Measurements from ENCODE around the gene RASD1. TPM values are rescaled to one million over a fixed set of nuclear protein-coding genes. Genes with fewer than 3 reads are reported as not detected.
"Not testable (repeated sequence)": the region's sequence is repeated elsewhere in the genome, so short reads cannot be mapped to it uniquely, and the experiment has no call there.

The RASD1 gene
- total RNA-seq, 2 experiments from 2014 or later: 0.39 to 0.58 TPM

DNA sequence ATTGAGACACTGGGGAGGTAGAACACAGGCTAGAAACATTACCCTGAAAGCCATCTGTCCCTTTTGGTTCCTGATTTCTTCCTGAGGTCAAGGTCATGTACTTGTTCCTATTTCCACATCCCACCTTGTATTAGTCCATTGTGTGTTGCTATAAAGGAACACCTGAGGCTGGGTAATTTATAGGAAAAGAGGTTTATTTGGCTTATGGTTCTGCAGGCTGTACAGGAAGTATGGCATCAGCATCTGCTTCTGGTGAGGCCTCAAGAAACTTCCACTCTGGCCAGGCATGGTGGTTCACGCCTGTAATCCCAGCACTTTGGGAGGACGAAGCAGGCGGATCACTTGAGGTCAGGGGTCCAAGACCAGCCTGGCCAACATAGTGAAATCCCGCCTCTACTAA lies 26.8 kb downstream of the RASD1 start:
- Mint-ChIP-seq H3K9me3 (ENCODE audit: insufficient read depth) (no peaks in the 10 kb centered on the region), H3K27me3 (ENCODE audit: low read depth) (peaks cover 35% of the 10 kb centered on the region), H3K27ac (no peak overlapping the region), H3K4me3 (no peak overlapping the region), H3K36me3 (ENCODE audit: low read depth) (no peaks in the 10 kb centered on the region), H3K4me1 (ENCODE audit: low read depth) (no peaks in the 10 kb centered on the region)
- CTCF ChIA-PET: no interaction called here
- DNase-seq (no peak), ATAC-seq (no peak)
- POLR2A ChIA-PET: no interaction called here

DNA sequence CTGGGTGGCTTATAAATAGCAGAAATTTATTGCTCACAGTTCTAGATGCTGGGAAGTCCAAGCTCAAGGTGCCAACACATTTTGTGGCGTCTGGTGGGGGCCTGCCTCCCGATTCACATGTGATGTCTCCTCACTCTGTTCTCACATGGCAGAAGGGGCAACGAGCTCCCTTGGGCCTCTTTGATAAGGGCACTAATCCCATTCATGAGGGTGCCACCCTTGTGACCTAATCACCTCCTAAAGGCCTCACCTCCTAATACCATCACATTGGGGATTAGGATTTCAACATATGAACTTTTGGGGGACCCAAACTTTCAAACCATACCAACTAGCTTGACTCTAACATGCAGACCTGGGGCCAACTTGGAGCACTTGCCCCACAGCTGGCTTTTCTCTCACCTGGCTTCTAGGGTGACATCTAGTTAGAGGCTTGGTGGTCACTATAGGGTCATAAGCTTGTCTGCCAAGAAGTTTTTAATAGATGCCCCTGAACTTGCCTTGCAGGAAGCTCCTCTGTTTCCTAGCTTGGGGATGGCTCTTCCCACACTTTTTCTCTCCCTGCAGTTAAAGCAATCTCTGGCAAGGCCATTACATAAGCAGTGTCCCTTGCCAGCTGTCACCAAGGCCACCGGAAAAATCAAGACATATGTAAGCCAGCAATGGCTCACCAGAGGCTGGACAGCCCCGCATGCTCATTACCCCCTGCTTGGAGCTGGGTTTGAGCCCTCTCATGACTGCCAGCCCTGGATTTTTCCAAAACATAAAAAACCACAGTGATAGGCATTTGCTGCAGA lies 27.8 kb downstream of the RASD1 start:
- H3K4me1 Mint-ChIP-seq (ENCODE audit: low read depth): no peaks in the 10 kb centered on the region
- no peak for ATAC-seq
- no peak overlapping the region for H3K27ac Mint-ChIP-seq
- no peak overlapping the region for H3K4me3 Mint-ChIP-seq
- peaks cover 30% of the 10 kb centered on the region for H3K27me3 Mint-ChIP-seq (ENCODE audit: low read depth)
- DNase-seq: no peak
- POLR2A ChIA-PET: no interaction called here
- no peaks in the 10 kb centered on the region for H3K9me3 Mint-ChIP-seq (ENCODE audit: insufficient read depth)
- CTCF ChIA-PET: no interaction called here
- H3K36me3 Mint-ChIP-seq (ENCODE audit: low read depth): no peaks in the 10 kb centered on the region

GRCh38 chr17:17467720-17468119 lies 28.5 kb downstream of the RASD1 start:
- H3K4me1 Mint-ChIP-seq (ENCODE audit: low read depth): no peaks in the 10 kb centered on the region
- H3K9me3 Mint-ChIP-seq (ENCODE audit: insufficient read depth): no peaks in the 10 kb centered on the region
- no peak overlapping the region for H3K27ac Mint-ChIP-seq
- H3K36me3 Mint-ChIP-seq (ENCODE audit: low read depth): no peaks in the 10 kb centered on the region
- no peak overlapping the region for H3K4me3 Mint-ChIP-seq
- ChIA-PET POLR2A (no interaction called here), CTCF (interaction anchor here (1.8 kb wide), 1 partner anchor 29 kb away, joined by 7 read pairs; the partner anchor contains the start of gene RASD1)
- no peak for DNase-seq
- ATAC-seq: no peak
- peaks cover 24% of the 10 kb centered on the region for H3K27me3 Mint-ChIP-seq (ENCODE audit: low read depth)

DNA sequence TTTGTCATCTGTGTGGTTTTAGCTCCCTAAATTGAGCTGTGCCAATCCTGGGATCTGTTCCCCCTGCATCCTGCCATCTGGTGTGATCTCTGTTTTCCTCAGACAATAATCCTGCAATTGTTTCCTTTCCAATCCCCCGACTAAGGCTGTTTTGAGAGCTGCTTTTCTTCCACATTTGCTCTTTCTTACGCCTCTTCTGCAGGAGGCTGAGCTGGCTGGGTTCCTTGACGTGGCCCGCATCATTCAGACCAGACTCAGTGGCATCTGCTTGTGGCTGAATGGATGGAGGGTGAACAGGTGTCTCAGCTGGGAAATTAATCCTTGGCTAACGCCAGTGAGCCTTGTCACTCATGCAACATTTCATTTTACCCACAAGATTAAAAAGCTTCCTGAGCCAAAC lies 29.2 kb downstream of the RASD1 start:
- Mint-ChIP-seq H3K9me3 (ENCODE audit: insufficient read depth) (no peaks in the 10 kb centered on the region), H3K36me3 (ENCODE audit: low read depth) (no peaks in the 10 kb centered on the region), H3K27me3 (ENCODE audit: low read depth) (peaks cover 19% of the 10 kb centered on the region), H3K4me3 (no peak overlapping the region), H3K4me1 (ENCODE audit: low read depth) (no peaks in the 10 kb centered on the region), H3K27ac (no peak overlapping the region)
- ATAC-seq (no peak), DNase-seq (no peak)
- ChIA-PET POLR2A (no interaction called here), CTCF (interaction anchor here (1.8 kb wide), 1 partner anchor 29 kb away, joined by 7 read pairs; the partner anchor contains the start of gene RASD1)

DNA sequence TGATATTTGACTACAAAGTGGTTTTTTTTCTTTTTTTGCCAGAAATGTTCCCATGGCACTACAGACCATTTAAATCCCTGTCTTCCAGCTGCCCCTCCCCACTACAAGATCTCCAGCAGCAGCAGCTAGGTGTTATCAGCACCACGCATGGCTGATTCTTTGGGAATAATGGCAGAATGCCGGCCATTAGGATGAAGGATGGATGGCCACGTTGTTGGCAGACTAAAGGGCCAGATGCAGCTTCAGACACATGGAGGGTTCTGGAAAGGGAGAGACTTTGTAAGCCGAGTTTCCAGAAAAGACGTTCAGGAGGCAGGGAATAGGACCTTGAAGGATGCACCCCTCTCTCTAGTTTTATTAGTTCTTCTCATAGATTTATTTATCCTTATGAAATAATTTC lies 29.7 kb downstream of the RASD1 start:
- DNase-seq (no peak), ATAC-seq (no peak)
- H3K4me3 Mint-ChIP-seq: no peak overlapping the region
- H3K36me3 Mint-ChIP-seq (ENCODE audit: low read depth): no peaks in the 10 kb centered on the region
- no peaks in the 10 kb centered on the region for H3K9me3 Mint-ChIP-seq (ENCODE audit: insufficient read depth)
- ChIA-PET CTCF (interaction anchor here (1.8 kb wide), 1 partner anchor 30 kb away, joined by 7 read pairs; the partner anchor contains the start of gene RASD1), POLR2A (no interaction called here)
- H3K27me3 Mint-ChIP-seq (ENCODE audit: low read depth): peaks cover 18% of the 10 kb centered on the region
- H3K27ac Mint-ChIP-seq: no peak overlapping the region
- H3K4me1 Mint-ChIP-seq (ENCODE audit: low read depth): no peaks in the 10 kb centered on the region

GRCh38 chr17:17465878-17466277 lies 30.3 kb downstream of the RASD1 start:
- H3K36me3 Mint-ChIP-seq (ENCODE audit: low read depth); ATAC-seq; H3K4me1 Mint-ChIP-seq (ENCODE audit: low read depth); DNase-seq; H3K4me3 Mint-ChIP-seq; POLR2A ChIA-PET; H3K27ac Mint-ChIP-seq; H3K9me3 Mint-ChIP-seq (ENCODE audit: insufficient read depth): not testable (repeated sequence)
- CTCF ChIA-PET: interaction anchor here (1.8 kb wide), 1 partner anchor 30 kb away, joined by 7 read pairs; the partner anchor contains the start of gene RASD1
- H3K27me3 Mint-ChIP-seq (ENCODE audit: low read depth): peaks cover 14% of the 10 kb centered on the region

DNA sequence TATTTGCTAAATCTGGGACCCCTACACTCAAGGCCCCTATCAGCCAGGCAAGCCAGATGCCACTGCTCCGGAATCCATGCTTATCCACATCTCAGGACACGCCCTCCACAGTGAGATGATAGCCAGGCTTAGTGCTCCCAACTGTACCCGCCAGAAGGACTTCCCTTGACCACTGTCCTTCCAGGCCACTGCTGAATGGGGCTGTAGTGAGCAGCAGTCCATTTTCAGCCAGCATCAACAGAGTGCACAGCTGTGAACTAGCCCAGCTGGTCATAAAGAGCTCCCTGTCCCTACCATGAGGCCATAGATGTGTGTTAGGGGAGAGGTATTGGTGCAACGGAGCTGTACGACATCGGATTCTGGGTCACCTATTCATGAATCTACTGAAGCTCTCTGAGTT lies 32.4 kb downstream of the RASD1 start:
- Mint-ChIP-seq H3K4me1 (ENCODE audit: low read depth) (no peaks in the 10 kb centered on the region), H3K9me3 (ENCODE audit: insufficient read depth) (no peaks in the 10 kb centered on the region), H3K4me3 (no peak overlapping the region), H3K27ac (no peak overlapping the region), H3K36me3 (ENCODE audit: low read depth) (no peaks in the 10 kb centered on the region), H3K27me3 (ENCODE audit: low read depth) (peaks cover 12% of the 10 kb centered on the region)
- ATAC-seq (no peak), DNase-seq (no peak)
- CTCF ChIA-PET: no interaction called here
- POLR2A ChIA-PET: no interaction called here

- Mint-ChIP-seq H3K27me3 (ENCODE audit: low read depth) (peaks cover 15% of the 10 kb centered on the region), H3K4me1 (ENCODE audit: low read depth) (no peaks in the 10 kb centered on the region), H3K9me3 (ENCODE audit: insufficient read depth) (no peaks in the 10 kb centered on the region), H3K36me3 (ENCODE audit: low read depth) (no peaks in the 10 kb centered on the region), H3K4me3 (no peak overlapping the region), H3K27ac (no peak overlapping the region)
- ChIA-PET CTCF (no interaction called here), POLR2A (no interaction called here)
- DNase-seq (no peak), ATAC-seq (no peak)
These were observed 34.0 kb downstream of the RASD1 start for GRCh38 chr17:17462048-17462824.

DNA sequence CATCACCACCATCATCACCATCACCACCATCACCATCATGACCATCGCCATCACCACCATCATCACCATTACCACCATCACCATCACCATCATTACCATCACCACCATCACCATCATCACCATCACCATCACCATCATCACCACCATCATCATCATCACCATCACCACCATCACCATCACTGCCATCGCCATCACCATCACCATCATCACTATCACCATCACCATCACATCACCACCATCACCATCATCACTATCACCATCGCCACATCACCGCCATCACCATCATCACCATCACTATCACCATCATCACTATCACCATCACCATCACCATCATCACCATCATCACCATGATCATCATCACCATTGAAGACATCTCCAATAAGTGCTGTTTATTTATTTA lies 36.2 kb downstream of the RASD1 start:
- no peak overlapping the region for H3K4me3 Mint-ChIP-seq

GRCh38 chr17:17457680-17458079 lies 38.5 kb downstream of the RASD1 start:
- Mint-ChIP-seq H3K9me3 (ENCODE audit: insufficient read depth) (no peaks in the 10 kb centered on the region), H3K4me1 (ENCODE audit: low read depth) (no peaks in the 10 kb centered on the region), H3K27me3 (ENCODE audit: low read depth) (peaks cover 4% of the 10 kb centered on the region), H3K4me3 (no peak overlapping the region), H3K27ac (no peak overlapping the region), H3K36me3 (ENCODE audit: low read depth) (no peaks in the 10 kb centered on the region)
- DNase-seq (no peak), ATAC-seq (no peak)
- ChIA-PET CTCF (no interaction called here), POLR2A (no interaction called here)

More for the DNA sequence above, 36.2 kb downstream of the RASD1 start:
- CTCF ChIA-PET: no interaction called here
- POLR2A ChIA-PET: no interaction called here
- Mint-ChIP-seq H3K27ac (no peak overlapping the region), H3K36me3 (ENCODE audit: low read depth) (no peaks in the 10 kb centered on the region), H3K9me3 (ENCODE audit: insufficient read depth) (no peaks in the 10 kb centered on the region), H3K4me1 (ENCODE audit: low read depth) (no peaks in the 10 kb centered on the region), H3K27me3 (ENCODE audit: low read depth) (peaks cover 5% of the 10 kb centered on the region)
- DNase-seq (no peak), ATAC-seq (no peak)

DNA sequence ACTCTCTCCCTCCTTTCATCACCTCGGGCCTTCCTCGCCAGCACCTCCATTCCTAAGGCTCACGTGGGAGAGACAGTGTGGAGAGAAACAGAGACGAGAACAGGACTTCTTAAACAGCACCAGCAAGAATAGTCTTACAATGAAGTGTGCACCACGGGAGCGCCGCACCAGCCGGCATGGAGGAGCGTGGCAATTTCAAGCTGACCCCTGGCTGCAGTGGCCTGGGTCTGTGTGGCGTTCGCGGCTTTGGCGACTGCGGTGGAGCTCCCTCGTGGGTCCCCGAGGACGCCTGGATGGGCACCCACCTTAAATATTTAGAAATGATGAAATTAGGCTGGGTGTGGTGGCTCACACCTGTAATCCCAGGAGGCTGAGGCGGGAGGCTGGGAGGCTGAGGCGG lies 39.9 kb downstream of the RASD1 start:
- ChIA-PET CTCF (interaction anchor here (1.0 to 1.1 kb wide), 2 partner anchors 41 to 101 kb away, joined by 3 read pairs; no protein-coding TSS in a partner anchor), POLR2A (no interaction called here)
- DNase-seq (no peak), ATAC-seq (no peak)
- no peak overlapping the region for H3K27ac Mint-ChIP-seq
- no peaks in the 10 kb centered on the region for H3K9me3 Mint-ChIP-seq (ENCODE audit: insufficient read depth)
- peaks cover 5% of the 10 kb centered on the region for H3K27me3 Mint-ChIP-seq (ENCODE audit: low read depth)
- no peak overlapping the region for H3K4me3 Mint-ChIP-seq
- no peaks in the 10 kb centered on the region for H3K36me3 Mint-ChIP-seq (ENCODE audit: low read depth)
- H3K4me1 Mint-ChIP-seq (ENCODE audit: low read depth): no peaks in the 10 kb centered on the region

- H3K4me3 Mint-ChIP-seq: no peak overlapping the region
- H3K9me3 Mint-ChIP-seq (ENCODE audit: insufficient read depth): no peaks in the 10 kb centered on the region
- H3K27me3 Mint-ChIP-seq (ENCODE audit: low read depth): peaks cover 7% of the 10 kb centered on the region
- DNase-seq (no peak), ATAC-seq (no peak)
- CTCF ChIA-PET: no interaction called here
- no peaks in the 10 kb centered on the region for H3K36me3 Mint-ChIP-seq (ENCODE audit: low read depth)
- H3K4me1 Mint-ChIP-seq (ENCODE audit: low read depth): no peaks in the 10 kb centered on the region
- POLR2A ChIA-PET: no interaction called here
- H3K27ac Mint-ChIP-seq: no peak overlapping the region
These were observed 41.0 kb downstream of the RASD1 start for GRCh38 chr17:17455173-17455572.

Measured in activated CD8-positive, alpha-beta T cell treated with anti-CD3 and anti-CD28 coated beads, Interleukin-2, amount 10 ng/mL, durations not matched to agents 7 days and 5 days (primary cell).